ENCODE data around the gene RPL23. TPM values are rescaled to one million over a fixed set of nuclear protein-coding genes. Genes with fewer than 3 reads are reported as not detected.

RPL23 gene
- total RNA-seq, 6 donors from 2014 or later, result 542 to 1,288 (median 1,062) TPM

DNA sequence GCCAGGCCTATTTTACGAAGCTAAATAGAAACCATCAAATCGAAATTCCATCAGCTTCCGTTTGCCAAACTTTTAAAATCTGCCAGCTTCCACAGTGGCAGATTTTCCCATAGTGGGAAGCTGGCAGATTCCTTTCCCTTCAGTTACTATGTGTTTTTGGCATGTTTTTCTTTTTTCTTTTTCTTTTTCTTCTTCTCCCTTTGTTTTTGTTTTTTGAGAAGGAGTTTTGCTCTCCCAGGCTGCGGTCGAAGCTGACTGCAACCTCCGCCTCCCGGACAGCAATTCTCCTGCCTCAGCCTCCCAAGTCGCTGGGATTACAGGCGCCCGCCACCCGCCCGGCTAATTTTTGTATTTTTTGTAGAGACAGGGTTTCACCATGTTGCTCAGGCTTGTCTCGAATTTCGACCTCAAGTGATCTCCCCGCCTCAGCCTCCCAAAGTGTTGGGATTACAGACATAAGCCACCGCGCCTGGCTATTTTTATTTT lies 27.7 kb downstream of the RPL23 start:
- no peak for TF ChIP-seq EP300 (IDR thresholded peaks at IDR 0.05)
- TF ChIP-seq POLR2A (IDR thresholded peaks at IDR 0.05), result no peak
- no peak for TF ChIP-seq POLR2AphosphoS5 (IDR thresholded peaks at IDR 0.05)
- TF ChIP-seq, protein P1, sequence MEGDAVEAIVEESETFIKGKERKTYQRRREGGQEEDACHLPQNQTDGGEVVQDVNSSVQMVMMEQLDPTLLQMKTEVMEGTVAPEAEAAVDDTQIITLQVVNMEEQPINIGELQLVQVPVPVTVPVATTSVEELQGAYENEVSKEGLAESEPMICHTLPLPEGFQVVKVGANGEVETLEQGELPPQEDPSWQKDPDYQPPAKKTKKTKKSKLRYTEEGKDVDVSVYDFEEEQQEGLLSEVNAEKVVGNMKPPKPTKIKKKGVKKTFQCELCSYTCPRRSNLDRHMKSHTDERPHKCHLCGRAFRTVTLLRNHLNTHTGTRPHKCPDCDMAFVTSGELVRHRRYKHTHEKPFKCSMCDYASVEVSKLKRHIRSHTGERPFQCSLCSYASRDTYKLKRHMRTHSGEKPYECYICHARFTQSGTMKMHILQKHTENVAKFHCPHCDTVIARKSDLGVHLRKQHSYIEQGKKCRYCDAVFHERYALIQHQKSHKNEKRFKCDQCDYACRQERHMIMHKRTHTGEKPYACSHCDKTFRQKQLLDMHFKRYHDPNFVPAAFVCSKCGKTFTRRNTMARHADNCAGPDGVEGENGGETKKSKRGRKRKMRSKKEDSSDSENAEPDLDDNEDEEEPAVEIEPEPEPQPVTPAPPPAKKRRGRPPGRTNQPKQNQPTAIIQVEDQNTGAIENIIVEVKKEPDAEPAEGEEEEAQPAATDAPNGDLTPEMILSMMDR (IDR thresholded peaks at IDR 0.05), result no peak
- DNase-seq, result no peak
- peak overlapping the region in 3 of 4 donors; percentile 67 to 85 (median 78) for H3K4me3 ChIP-seq
- no peaks in the 10 kb centered on the region for H3K27me3 ChIP-seq
- WGBS, 2 donors, result 95% methylated on average over 17 of the region's 17 CpGs
- peak overlapping the region; percentile 95 to 100 (median 98) for H3K27ac ChIP-seq
- ATAC-seq (ENCODE audit: low FRiP score in 2 of 2), result no peak
- peaks cover 2 to 8% (median 6%) of the 10 kb centered on the region in 4 donors for H3K36me3 ChIP-seq
- H3K4me1 ChIP-seq, result peaks cover 17 to 39% (median 23%) of the 10 kb centered on the region in 4 donors
- no peaks in the 10 kb centered on the region for H3K9me3 ChIP-seq

DNA sequence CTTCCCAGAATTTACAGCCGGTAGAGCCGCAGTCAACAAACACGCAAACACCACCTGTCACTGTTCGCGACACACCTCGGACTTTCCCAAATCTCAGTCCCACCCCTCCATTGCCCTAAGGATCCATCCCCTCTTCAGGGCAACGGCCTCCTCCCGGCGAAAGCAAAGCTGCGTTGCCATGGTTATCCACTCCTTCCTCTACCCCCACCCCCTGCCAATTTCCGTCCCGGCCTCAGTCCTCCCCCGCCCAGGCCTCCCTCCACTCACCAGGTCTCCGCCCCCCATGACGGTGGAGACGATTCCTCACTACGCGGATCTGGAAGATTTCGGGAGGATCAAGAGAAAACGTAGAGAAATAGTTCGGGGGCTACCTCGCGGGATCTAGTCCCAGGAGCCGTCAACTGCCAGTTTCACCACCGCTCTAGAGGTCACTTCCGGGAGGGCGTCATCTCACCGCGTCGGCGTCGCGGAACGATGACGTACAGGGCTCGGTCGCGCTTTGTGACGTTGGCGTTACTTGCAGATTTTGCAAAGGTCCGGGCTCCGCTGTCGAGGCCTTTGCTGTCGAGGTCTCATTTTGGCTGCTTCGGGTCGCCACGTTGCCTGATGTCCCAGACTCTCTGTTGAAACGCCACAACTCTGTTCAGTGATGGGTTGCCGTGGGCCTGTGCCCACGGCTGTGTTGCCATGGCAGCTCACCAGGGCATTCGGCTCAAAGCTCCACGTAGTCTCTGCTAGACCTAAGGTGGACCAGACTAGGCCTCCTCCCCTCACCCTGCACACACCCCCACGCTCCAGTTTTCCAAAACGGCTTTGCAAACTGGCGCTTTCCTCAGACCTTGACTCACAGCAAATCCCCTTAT lies 28.4 kb downstream of the RPL23 start, which contains the start of gene CWC25:
CWC25 (minus strand) TSS at position 423 of the 863 bp plus-strand sequence; CDS start at position 285, 138 bp downstream.
- Histone ChIP-seq H3K9me3 (no peaks in the 10 kb centered on the region), H3K4me3 (peak within 1 kb of the TSS; percentile 61 to 85 (median 72)), H3K27me3 (no peaks in the 10 kb centered on the region), H3K36me3 (peaks cover 9 to 14% (median 13%) of the 10 kb centered on the region in 4 donors), H3K27ac (peak within 1 kb of the TSS; percentile 95 to 100 (median 98)), H3K4me1 (peaks cover 17 to 39% (median 23%) of the 10 kb centered on the region in 4 donors)
- 1 to 2% methylated on average over 18 to 50 of the region's 55 CpGs for WGBS, 2 donors
- peak; percentile 86 to 100 for DNase-seq
- peak; percentile 90 to 95 for ATAC-seq (ENCODE audit: low FRiP score in 2 of 2)
- TF ChIP-seq EP300 (IDR thresholded peaks at IDR 0.05) (peak in 2 of 4 donors; percentile 39 to 95), POLR2AphosphoS5 (IDR thresholded peaks at IDR 0.05) (peak; percentile 99), POLR2A (IDR thresholded peaks at IDR 0.05) (peak; percentile 72 to 95 (median 81))
- TF ChIP-seq, protein P1 (IDR thresholded peaks at IDR 0.05), result peak in 1 of 6 experiments; percentile 44

DNA sequence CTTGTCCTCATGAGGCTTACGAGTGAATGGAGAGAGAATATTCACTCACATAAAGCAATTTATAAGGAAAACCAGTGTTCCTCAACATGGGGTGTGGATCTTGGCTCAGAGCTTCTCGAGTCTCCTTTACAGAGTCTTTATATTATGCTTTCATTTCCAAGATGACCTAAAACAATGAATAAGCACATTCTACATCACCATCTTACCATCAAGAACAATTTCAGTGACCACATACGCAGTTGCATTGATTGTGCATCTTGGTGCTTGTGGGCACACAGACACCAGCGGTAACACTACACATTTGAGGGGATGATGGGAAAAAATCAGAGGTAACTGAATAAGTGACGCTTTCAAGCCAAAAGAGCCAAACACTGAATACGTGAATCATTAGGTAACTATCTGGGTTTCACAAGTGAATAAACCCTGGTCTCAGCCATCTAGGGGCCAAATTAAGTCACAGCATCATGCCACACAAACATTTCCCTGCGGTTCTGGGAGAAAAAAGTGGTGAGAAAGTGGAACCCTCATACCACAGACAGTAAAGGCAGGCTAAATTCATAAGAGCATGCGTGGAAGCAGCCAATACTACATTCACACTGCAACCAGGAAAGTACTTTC lies 37.8 kb downstream of the RPL23 start:
- 78 to 79% methylated on average over 8 of the region's 8 CpGs for WGBS, 2 donors
- H3K36me3 ChIP-seq, result peaks cover 25 to 95% (median 64%) of the 10 kb centered on the region in 4 donors

DNA sequence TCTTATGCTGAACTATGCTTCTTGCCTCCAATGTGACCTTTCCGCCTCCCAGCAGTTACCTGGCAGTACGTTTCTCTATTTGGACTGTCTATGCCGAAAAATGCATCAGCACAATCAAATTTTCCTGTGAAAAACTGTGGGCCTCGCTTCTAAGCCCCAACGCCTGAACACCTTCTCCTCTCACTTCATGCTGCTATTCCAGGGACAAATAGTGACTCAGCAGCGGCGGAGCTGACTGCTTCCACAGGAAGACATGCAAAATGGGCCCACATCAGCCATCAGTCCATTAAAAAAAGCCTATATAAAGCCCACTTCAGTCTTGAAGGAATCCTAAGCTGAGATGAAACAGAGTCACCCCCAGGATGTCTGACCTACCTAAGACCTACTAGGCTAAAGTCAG lies 43.7 kb downstream of the RPL23 start:
- TF ChIP-seq EP300 (IDR thresholded peaks at IDR 0.05) (no peak), POLR2AphosphoS5 (IDR thresholded peaks at IDR 0.05) (no peak)
- Histone ChIP-seq H3K27ac (no peak overlapping the region), H3K4me3 (no peak overlapping the region), H3K36me3 (peaks cover 46 to 99% (median 86%) of the 10 kb centered on the region in 4 donors), H3K27me3 (no peaks in the 10 kb centered on the region), H3K4me1 (peaks cover 0 to 3% (median 0%) of the 10 kb centered on the region in 4 donors), H3K9me3 (no peaks in the 10 kb centered on the region)
- no peak for ATAC-seq (ENCODE audit: low FRiP score in 2 of 2)
- no peak for DNase-seq
- 87 to 98% methylated on average over 7 of the region's 7 CpGs for WGBS, 2 donors

More for the DNA sequence above, 37.8 kb downstream of the RPL23 start:
- peaks cover 0 to 3% (median 0%) of the 10 kb centered on the region in 4 donors for H3K4me1 ChIP-seq
- DNase-seq (no peak), ATAC-seq (ENCODE audit: low FRiP score in 2 of 2) (no peak)
- H3K9me3 ChIP-seq, result no peaks in the 10 kb centered on the region
- H3K27me3 ChIP-seq, result no peaks in the 10 kb centered on the region
- H3K4me3 ChIP-seq, result no peak overlapping the region
- TF ChIP-seq EP300 (IDR thresholded peaks at IDR 0.05) (no peak), POLR2AphosphoS5 (IDR thresholded peaks at IDR 0.05) (no peak), POLR2A (IDR thresholded peaks at IDR 0.05) (no peak)
- TF ChIP-seq, protein P1 (IDR thresholded peaks at IDR 0.05), result no peak
- no peak overlapping the region for H3K27ac ChIP-seq
